RPMI7951 (cell line): ENCODE measurements around the gene STH. TPM values are rescaled to one million over a fixed set of nuclear protein-coding genes. Genes with fewer than 3 reads are reported as not detected.
A peak's percentile ranks its signal among the peaks of the same experiment; 100 is the strongest.

ENCODE experiments used
- DNase-seq: peaks from one replicate; pipeline ENCODE4 v3.0.0-alpha.2; 2012; ENCODE audit warnings: low read depth
- total RNA-seq: library from RNA; depleted of rRNA; stranded (reverse); fragments of >200 nt; shearing (Covaris generic); gene quantifications from 2 replicates; pipeline ENCODE4 v1.2.3, GENCODE V29; 2014

The STH gene
- total RNA-seq, 1 experiment from 2014 or later = not detected

- no peak for DNase-seq
Observed at GRCh38 chr17:46027048-46027975, 28.3 kb downstream of the STH start.

- no peak for DNase-seq
Observed at GRCh38 chr17:46027976-46028325, 28.9 kb downstream of the STH start.

DNA sequence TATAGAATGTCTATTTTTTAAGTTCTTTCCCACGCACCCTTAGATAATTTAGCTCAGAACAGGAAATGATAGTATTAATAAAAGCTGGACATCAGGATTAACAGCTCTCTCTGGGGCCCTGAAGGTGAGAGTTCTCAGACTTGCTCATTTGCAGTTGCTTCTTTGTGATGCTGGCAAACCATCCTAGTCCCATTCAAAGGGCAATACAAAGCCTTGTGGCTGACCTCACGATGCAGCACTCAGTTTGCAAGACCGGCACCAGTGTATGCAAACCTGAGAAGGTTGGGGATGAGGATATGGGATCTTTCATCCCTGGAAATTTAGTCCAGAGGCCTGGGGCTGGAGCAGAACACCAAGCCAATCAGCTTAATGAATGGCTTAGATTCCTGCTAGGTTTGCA, 29.3 kb downstream of the STH start:
- DNase-seq = no peak

- no peak for DNase-seq
Observed at GRCh38 chr17:46028981-46029565, 30.0 kb downstream of the STH start.

- no peak for DNase-seq
Observed at GRCh38 chr17:46029627-46030026, 30.6 kb downstream of the STH start.

DNA sequence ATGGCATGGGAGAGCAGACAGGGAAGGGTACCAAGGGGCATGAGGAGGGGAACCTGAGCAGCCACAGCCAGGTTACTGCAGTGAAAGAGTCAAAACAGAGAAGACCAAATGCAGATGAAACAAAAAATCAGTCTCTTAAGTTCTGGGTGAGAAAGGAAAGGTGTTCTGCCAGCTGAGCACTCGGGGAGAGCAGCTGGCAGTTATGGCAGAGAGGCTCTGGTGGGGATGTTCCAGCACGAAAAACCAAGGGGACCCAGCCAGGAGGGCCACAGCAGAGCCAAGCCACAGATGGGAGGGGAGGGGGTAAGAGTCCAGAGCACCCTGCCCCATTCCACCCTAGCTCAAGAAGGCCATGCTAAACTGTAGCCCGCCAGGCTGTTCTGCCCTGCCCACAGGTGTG, 31.7 kb downstream of the STH start:
- DNase-seq = no peak

GRCh38 chr17:46031440-46031839, 32.4 kb downstream of the STH start:
- DNase-seq = no peak

DNA sequence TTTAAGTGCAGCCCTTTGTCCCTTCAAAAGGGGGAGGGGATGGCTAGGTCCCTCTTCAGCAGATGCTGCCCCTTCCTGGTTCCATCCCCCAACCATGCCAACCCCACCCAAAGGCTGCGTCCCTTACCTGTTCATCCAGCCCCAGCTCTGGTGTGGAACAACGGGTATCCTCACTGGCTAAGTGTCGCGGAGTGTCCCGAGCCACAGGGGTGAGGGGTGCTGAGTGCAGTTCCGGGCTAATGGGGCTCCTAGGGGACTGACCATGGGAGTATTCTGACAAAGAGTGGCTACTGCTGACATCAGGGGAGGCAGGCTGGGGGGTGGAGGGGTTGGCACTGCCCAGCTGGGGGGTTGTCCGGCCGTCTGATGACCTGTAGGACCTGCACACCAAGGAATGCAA, 32.9 kb downstream of the STH start:
- DNase-seq = no peak

- no peak for DNase-seq
Observed at GRCh38 chr17:46032909-46033308, 33.9 kb downstream of the STH start.

DNA sequence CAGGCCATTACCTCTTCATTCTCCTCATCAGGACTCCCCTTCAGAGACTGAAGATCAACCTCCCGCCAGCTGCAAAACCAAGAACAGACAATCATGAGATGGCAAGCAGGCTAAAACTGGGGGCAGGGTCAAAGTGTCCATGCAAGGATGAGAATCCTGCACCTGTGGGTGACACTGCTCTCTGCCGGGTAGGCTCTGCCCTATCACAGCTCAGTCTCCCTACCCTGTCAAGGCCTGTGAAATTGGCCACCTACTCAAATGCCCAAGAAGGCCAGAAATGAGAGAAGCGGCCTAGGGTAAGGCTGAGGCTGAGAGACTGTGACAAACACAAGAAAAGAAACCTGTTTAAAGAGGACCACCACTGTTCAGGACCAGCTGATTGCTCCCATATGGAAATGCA, 34.3 kb downstream of the STH start:
- DNase-seq = no peak

DNA sequence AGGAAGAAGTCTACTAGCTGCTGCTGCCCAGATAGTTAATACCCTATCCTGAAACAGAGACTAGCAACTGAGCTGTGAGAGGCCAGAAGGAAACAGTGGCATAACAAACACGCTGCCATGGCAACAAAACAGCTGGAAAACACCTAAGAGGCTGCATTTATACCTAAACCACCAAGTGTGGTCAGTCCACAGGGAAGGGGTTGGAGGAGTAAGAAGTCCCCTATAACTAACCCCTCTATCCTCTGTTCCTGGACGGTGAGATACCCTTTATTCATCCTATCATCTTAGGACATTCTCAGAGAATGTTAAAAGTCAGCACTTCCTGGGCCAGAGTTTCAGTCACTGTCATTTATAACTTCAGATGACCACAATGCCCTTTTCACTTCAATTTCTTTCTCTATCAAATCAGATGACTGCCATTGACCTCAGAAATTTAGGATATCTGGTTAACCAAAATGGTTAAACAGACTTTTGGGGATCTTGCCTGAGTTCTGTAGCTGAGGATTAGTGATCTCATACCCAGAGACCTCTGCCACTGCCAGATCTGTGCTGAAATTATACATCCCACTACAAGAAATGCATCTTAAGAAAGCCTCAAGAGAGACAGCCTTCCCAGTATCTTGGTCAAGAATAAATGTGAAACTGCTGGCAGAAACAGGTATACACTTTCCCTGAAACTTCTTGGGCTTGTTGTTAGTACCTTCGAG, 36.2 kb downstream of the STH start:
- peak; percentile 14 for DNase-seq

- DNase-seq = no peak
Observed at GRCh38 chr17:46036491-46036890, 37.4 kb downstream of the STH start.

GRCh38 chr17:46037722-46038255, 38.7 kb downstream of the STH start:
- no peak for DNase-seq

GRCh38 chr17:46038414-46038813, 39.4 kb downstream of the STH start:
- DNase-seq = no peak

- no peak for DNase-seq
Observed at GRCh38 chr17:46038937-46039336, 39.9 kb downstream of the STH start.

GRCh38 chr17:46039592-46040186, 40.6 kb downstream of the STH start:
- DNase-seq = no peak

DNA sequence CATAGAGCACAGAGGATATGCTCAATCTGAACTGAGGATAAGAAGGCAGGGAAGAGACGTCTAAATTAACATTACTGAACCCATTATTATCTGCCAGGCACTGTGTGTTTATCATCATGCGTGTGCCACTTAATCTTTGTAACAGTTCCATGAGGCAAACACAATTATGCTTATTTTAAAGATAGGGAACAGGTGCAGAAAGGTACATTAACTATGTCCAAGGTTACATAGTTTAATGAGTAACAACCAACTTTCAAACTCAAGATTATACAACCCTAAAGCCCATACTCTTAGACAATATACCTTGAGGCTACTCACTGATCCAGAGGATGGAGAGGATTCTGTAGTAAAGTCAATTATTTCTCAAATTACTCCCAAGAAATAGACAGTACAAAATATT, 43.2 kb downstream of the STH start:
- DNase-seq = no peak

GRCh38 chr17:46042925-46043324, 43.9 kb downstream of the STH start:
- DNase-seq = no peak

DNA sequence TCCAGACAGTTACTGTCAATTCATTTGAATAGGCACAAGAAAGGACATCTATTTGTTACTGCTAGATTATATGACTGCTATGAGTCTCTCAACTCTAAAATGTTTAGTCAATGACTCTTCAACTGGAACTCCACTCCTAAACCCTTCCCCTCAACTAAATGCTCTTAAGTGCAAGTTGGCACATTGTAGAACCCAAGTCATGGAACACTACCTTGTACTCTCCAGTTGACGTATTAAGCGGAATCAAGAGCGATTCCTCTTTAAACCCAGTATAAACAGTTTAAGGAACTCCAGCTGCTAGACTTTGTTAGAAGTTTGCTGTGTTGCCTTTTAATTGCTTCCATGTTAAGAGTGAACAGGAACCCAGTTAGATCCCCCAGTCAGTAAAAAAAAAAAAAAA, 44.6 kb downstream of the STH start:
- no peak for DNase-seq

- DNase-seq = peak; percentile 68
Observed at GRCh38 chr17:46044286-46044928, 45.4 kb downstream of the STH start.

DNA sequence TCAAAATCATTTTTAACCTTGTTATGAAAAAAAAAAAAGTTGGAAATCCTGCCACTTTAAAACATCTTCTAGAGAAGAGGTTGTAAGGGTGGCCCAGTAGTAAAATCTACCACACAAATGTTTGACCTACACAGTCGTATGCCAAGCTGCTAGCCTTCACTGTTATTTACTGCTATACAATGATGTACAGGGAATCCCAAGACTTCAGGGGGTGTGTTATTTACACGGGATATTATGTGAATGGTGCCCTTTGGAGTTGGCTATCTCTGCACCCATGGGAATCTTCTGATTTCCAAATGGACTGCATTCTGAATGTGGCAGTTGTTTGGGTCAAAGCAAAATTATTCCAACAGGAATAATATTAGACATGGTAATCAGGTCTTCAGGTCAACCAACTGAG, 45.9 kb downstream of the STH start:
- no peak for DNase-seq

DNA sequence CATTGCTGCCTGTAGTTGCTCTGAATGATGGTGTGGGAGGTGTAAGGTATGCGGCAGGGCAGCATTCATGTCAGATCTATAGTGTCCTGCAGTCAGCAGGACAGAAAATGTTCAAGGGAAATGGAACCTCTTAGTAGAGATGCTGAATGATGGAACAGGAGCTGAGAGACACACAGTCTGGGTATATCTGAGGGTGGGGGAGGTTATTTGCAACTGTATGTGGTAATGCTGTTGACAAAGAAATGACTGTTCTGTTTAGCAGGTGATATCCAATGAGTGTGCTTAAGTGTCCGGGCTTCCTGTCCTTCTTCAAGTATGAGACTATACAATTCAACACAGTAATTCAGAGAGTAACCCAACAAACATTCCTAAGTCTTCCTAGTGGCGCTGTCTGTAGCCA, 46.6 kb downstream of the STH start:
- no peak for DNase-seq
